Upper lobe of left lung (tissue), 4 donors: ENCODE results near the gene BORCS6.

ENCODE experiments used
- EP300 ChIP-seq, 4 donors: sonication (generic); formaldehyde crosslinking; IDR thresholded peaks; one replicate each; pipeline ENCODE4 v1.5.1; 2017; ENCODE audit warnings: antibody characterized with exemption in 4 of 4, control low read depth in 2 of 4
- POLR2A ChIP-seq, 4 donors: fragments of 450-650 bp; IDR thresholded peaks; one replicate each; pipeline ENCODE4 v1.5.1; 2016 to 2017; ENCODE audit warnings: antibody characterized with exemption in 4 of 4, mild to moderate bottlenecking in 2 of 4
- POLR2AphosphoS5 ChIP-seq, 2 donors: sonication (generic); formaldehyde crosslinking; IDR thresholded peaks; one replicate each; pipeline ENCODE4 v1.5.1; 2017; ENCODE audit warnings: antibody characterized with exemption in 2 of 2
- TF ChIP-seq, protein P1 (sequence below), 6 experiments: fragments of 450-650 bp in 4 of 6; fragments of 200-600 bp in 2 of 6; sonication (generic) in 2 of 6; IDR thresholded peaks; one replicate each; pipeline ENCODE4 v1.5.1; 2016 to 2019; ENCODE audit warnings: antibody characterized with exemption in 6 of 6

DNA sequence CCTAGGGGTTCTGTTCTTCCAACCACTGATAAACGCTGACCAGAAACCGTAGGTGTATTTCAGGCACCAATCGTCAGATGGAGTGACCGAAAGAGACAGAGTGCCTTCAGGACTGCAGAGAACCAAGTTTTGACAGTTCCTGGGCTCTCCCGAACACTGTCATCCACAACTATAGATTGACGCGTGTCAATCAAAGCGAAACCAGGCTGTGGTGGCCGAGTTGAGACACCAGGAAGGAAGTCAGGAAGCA, 32.3 kb upstream of the BORCS6 start:
- TF ChIP-seq, protein P1, sequence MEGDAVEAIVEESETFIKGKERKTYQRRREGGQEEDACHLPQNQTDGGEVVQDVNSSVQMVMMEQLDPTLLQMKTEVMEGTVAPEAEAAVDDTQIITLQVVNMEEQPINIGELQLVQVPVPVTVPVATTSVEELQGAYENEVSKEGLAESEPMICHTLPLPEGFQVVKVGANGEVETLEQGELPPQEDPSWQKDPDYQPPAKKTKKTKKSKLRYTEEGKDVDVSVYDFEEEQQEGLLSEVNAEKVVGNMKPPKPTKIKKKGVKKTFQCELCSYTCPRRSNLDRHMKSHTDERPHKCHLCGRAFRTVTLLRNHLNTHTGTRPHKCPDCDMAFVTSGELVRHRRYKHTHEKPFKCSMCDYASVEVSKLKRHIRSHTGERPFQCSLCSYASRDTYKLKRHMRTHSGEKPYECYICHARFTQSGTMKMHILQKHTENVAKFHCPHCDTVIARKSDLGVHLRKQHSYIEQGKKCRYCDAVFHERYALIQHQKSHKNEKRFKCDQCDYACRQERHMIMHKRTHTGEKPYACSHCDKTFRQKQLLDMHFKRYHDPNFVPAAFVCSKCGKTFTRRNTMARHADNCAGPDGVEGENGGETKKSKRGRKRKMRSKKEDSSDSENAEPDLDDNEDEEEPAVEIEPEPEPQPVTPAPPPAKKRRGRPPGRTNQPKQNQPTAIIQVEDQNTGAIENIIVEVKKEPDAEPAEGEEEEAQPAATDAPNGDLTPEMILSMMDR (IDR thresholded peaks at IDR 0.05) = no peak
- TF ChIP-seq POLR2A (IDR thresholded peaks at IDR 0.05) (no peak), EP300 (IDR thresholded peaks at IDR 0.05) (no peak), POLR2AphosphoS5 (IDR thresholded peaks at IDR 0.05) (peak in 1 of 2 donors; percentile 32)
